ENCODE measurements around the gene VPS18.

The VPS18 gene

GRCh38 chr15:40902605-40903561 lies 8.6 kb downstream of the VPS18 start:
- peak in 1 of 5 donors; percentile 31 for DNase-seq

GRCh38 chr15:40904552-40905201 lies 10.4 kb downstream of the VPS18 start:
- DNase-seq, result no peak

- DNase-seq, result peak; percentile 50 to 72 (median 66)
Observed at GRCh38 chr15:40906091-40906990, 12.1 kb downstream of the VPS18 start.

DNA sequence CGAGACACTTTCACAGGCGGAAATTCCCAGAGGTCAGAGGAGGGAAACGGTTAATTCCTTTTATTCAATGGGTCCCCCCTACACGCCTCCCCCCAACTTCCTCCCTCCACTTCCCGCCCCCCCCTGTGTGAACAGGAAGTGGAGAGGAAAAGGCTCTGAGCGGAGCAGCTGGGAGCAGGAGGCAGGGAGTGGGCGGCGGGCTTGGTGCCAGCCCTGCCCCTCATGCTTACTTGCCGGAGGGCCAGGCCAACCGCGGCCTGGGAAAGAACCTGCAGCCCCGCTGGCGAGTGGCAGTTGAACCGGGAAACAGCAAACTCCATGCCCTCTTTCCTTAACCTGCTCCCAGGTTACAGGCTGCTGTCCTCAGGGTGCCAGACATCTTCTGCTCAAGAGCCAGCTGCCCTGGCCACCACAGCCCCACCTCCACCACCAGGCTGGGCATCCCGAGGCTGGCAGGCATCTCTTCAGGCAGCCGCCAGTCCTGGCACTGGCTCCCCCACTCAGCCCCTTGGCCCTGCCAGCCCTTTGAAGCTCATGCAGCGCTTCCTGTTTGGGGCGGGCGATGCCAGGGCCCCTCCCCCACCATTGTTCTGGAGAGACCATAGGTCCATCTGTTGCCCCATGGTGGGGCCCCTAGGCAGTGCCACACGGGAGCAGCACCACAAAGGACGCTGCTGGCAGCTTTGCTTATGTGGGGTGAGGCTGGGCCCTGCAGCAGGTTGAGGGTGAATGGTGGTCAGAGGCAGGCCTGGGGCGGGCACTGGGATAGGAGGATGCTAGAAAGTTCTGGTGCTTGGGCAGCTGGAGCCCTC lies 12.9 kb downstream of the VPS18 start:
- DNase-seq, result peak in 4 of 5 donors; percentile 37 to 74 (median 40)

DNA sequence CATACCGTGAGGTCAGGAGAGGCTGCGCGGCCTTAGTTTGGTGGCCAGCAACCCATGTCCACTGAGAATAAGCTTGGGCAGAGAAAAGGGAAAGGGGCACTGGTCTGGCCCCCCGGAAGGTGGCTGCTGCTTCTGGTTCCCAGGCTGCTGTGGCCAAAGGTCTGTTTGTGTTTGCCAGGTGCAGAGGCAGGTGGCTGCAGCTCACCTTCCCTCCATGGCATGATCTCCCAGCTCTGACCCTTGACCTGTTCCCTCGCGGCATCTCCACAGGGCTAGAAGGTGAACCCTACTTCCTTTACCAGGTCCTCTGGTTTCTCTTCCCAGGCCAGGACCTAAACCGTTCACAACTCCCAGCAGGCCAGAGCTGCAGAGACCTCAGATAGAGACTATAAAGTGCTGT lies 13.8 kb downstream of the VPS18 start:
- no peak for DNase-seq

- DNase-seq, result no peak
Observed at GRCh38 chr15:40909662-40910630, 15.7 kb downstream of the VPS18 start.

- no peak for DNase-seq
Observed at GRCh38 chr15:40911141-40911540, 16.9 kb downstream of the VPS18 start.

GRCh38 chr15:40911693-40912092 lies 17.4 kb downstream of the VPS18 start:
- no peak for DNase-seq

- no peak for DNase-seq
Observed at GRCh38 chr15:40912478-40912877, 18.2 kb downstream of the VPS18 start.

GRCh38 chr15:40914013-40914412 lies 19.8 kb downstream of the VPS18 start:
- no peak for DNase-seq

DNA sequence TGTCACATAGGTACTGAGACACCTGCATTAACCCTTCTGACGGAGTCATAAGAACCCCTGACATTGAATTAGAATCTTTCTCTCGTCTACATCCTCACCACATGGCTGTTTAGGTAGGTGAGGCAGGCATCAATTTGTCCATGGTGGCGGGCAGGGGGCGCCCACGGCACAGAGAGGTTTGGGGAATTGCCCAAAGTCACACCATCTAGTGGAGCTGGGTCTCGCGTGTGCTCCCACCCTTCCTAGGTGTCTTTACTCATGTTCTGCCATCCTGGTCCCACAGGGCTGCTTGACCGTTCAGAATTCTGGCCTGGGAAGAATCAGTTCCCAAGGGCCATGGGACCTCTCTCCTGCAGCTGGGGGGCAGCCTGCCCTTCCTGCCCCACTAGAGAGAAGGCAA lies 20.2 kb downstream of the VPS18 start:
- no peak for DNase-seq

GRCh38 chr15:40915116-40915661 lies 20.9 kb downstream of the VPS18 start:
- no peak for DNase-seq

GRCh38 chr15:40915679-40916078 lies 21.4 kb downstream of the VPS18 start:
- no peak for DNase-seq

DNA sequence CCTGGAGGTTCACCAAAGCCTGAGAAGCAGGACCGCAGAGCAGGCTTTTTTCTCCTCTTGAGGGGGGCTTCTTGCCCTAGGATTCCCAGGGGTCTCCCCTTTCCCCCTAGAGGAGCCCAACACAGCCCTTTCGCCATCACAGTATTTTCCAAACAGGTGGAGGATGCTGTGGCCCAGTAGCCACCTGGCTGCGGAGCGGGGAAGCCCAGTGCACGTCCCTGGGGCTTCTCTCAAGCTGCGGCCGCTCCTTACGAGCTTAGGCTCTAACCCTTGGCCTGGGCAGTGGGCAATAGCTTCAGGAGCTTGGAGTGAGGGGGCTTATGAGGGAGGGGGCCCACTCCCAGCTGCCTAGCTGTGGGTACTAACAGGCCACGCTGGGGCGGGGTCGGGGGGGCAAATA lies 23.3 kb downstream of the VPS18 start:
- no peak for DNase-seq

DNA sequence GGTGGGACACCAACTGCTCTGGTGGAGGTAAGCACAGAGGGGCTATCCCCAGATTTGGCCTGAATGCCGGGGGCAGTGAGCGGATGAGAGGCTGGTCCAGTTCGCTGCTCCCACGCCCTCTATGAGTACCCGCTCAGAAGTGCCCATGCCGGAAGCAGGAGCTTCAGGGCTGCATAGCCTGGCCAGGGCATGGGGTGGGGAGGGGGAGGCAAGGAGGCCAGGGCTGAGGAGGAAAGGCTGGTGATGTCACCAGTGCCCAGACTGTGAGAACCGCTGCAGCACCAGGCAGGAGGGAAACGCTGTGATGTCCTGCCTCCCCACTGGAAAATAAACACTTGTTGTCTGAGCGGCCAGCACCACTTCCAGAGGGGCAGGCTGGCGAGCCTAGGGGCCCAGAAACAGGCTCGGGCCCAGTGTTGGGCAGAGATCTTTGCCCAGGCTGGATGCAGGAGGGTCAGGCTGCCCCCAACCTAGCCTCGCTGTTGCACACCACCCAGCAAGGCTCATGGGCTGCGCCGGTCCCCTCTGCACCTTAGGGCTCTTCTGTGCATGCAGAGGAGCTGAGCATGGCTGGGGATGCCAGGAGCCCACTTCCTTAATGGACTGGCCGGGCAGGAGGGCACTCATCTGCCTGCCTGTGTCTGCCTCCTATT lies 24.0 kb downstream of the VPS18 start:
- no peak for DNase-seq

DNA sequence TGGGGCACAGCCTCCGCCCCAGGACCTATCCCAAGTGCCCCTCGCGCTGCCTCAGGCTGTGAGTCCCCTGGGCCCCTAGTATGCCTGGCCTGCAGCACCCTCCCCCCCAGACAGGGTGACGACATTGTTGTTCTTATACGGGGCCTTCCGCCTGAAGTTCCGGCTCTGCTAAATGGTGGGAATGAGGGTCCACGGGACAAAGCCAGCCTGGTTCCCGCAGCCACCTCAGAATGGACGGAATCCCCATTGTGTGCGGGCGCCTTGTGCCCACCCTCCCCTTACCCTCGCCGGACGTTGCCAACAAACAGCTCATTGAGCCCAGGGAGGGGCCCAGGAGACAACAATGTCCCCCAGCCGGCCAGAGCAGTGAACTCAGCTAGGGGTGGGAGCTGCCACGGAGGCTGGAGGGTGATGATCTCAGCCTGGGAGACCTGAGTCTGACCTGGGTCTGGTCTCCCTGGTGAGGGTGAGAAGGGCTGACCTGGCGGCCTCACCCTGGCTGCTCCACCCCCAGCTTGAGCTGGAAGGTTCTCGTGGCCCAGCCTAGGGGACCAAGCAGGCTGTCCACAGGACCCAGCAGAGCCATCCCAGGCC lies 24.6 kb downstream of the VPS18 start:
- DNase-seq, result no peak

DNA sequence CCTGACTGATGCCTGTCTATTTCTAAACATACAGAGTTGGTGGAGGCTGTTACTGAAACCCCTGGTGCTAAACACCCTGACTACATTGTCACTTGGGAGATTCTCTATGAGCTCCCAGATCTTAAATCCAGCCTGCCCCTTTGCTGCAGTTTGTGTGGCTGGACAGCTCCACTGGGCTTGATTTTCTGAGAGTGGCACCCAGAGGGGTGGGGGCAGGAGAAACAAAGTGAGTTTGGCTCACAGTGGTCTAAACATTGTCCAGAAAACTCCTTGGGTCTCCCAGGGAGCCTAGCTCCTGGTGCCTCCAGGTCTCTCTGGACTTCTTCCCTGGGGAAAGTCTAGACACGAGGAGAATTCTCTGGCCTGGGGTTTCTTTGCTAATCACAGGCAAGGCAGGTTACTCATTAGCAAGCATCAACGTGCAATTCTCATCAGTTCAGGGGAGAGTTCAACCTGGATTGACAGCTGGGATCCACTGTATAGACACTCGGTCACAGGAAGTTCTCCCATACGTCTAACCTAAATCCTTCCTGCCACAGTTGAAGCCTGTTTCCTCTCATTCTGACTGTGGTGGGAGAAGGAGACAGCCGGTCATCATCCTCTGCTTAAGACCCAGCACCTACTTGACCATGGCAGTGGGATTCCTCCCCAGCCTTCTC lies 27.8 kb downstream of the VPS18 start:
- DNase-seq, result no peak

DNA sequence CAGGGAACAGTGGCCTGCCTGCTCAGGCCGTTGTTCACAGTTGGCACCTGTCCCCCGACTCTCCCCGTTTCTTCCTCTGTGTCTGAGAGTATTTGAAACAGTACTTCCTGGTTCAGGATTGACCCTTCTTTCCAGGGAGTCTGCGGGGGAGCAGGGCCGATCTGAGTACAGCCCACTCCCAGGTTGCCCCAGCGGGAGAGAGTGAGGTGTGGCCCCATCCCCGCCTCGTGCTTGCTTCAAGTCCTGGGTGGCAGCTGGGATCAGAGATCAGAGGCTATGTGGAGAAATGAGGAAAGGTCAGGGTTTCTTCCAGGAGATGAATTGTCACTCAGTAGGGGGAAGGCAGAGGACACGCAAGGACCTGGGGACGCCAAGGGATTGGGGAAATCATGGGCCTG lies 28.4 kb downstream of the VPS18 start:
- DNase-seq, result no peak

GRCh38 chr15:40923551-40923950 lies 29.3 kb downstream of the VPS18 start:
- DNase-seq, result no peak
